Measurements from ENCODE around the gene ADARB2.

ADARB2 gene

GRCh38 chr10:1153805-1154351 is 583.4 kb downstream of the ADARB2 start:
- no peak for DNase-seq (ENCODE audit: low spot score)
- TF ChIP-seq CTCF (conservative IDR thresholded peaks at IDR 0.05; ENCODE audit: low read depth): no peak
- ChIA-PET CTCF (interaction anchor here (0.7 kb wide), 1 partner anchor 34 kb away, joined by 3 read pairs; no protein-coding TSS in a partner anchor), POLR2A (ENCODE audit: low non-redundant PET) (no interaction called here)
- no peak overlapping the region for H3K27ac ChIP-seq

- DNase-seq (ENCODE audit: low spot score): no peak
- ChIA-PET CTCF (no interaction called here), POLR2A (ENCODE audit: low non-redundant PET) (no interaction called here)
- TF ChIP-seq CTCF (conservative IDR thresholded peaks at IDR 0.05; ENCODE audit: low read depth): no peak
- H3K27ac ChIP-seq: no peak overlapping the region
Measured at GRCh38 chr10:1153251-1153763, 584.0 kb downstream of the ADARB2 start.

GRCh38 chr10:1152386-1153250 is 584.7 kb downstream of the ADARB2 start:
- no peak overlapping the region for H3K27ac ChIP-seq
- ChIA-PET CTCF (interaction anchor here (0.6 kb wide), 1 partner anchor 31 kb away, joined by 3 read pairs; no protein-coding TSS in a partner anchor), POLR2A (ENCODE audit: low non-redundant PET) (no interaction called here)
- DNase-seq (ENCODE audit: low spot score): no peak
- TF ChIP-seq CTCF (conservative IDR thresholded peaks at IDR 0.05; ENCODE audit: low read depth): no peak

- no peak for TF ChIP-seq CTCF (conservative IDR thresholded peaks at IDR 0.05; ENCODE audit: low read depth)
- ChIA-PET POLR2A (ENCODE audit: low non-redundant PET) (no interaction called here), CTCF (interaction anchor here (0.6 to 0.7 kb wide), 3 partner anchors 32 to 1820 kb away, joined by 3 to 4 read pairs (median 3); no protein-coding TSS in a partner anchor)
- H3K27ac ChIP-seq: no peak overlapping the region
- no peak for DNase-seq (ENCODE audit: low spot score)
Measured at GRCh38 chr10:1151076-1152033, 586.0 kb downstream of the ADARB2 start.

GRCh38 chr10:1150638-1150955 is 586.7 kb downstream of the ADARB2 start:
- TF ChIP-seq CTCF (conservative IDR thresholded peaks at IDR 0.05; ENCODE audit: low read depth): no peak
- no peak for DNase-seq (ENCODE audit: low spot score)
- ChIA-PET POLR2A (ENCODE audit: low non-redundant PET) (no interaction called here), CTCF (no interaction called here)
- H3K27ac ChIP-seq: no peak overlapping the region
